SK-N-SH treated with all-trans-retinoic acid at 6 μM for 48 hours (cell line): ENCODE measurements around the gene UNC5CL.

Experiments used
- ATAC-seq: fragments of 200-7000 bp; cut with Tn5 transposase; 3 replicates; pipeline ENCODE4 v1.9.1; 2020; ENCODE audit warnings: mild to moderate bottlenecking, moderate library complexity
- ARNTL ChIP-seq: fragments of 450-650 bp; formaldehyde crosslinking; IDR thresholded peaks from 2 replicates; pipeline ENCODE4 v1.5.0; 2020; ENCODE audit warnings: low read depth, mild to moderate bottlenecking, moderate library complexity, borderline replicate concordance
- BACH2 ChIP-seq: fragments of 250-450 bp; sonication (Bioruptor Pico); IDR thresholded peaks from 2 replicates; pipeline ENCODE4 v1.9.0; 2021; ENCODE audit warnings: mild to moderate bottlenecking, borderline replicate concordance
- CREB5 ChIP-seq: fragments of 250-450 bp; sonication (Bioruptor Pico); IDR thresholded peaks from 2 replicates; pipeline ENCODE4 v1.5.1; 2020; ENCODE audit warnings: low read depth, mild to moderate bottlenecking, moderate library complexity
- CSDC2 ChIP-seq: fragments of 250-450 bp; sonication (Bioruptor Pico); IDR thresholded peaks from 2 replicates; pipeline ENCODE4 v1.5.0; 2020; ENCODE audit warnings: mild to moderate bottlenecking, moderate library complexity
- CSRNP3 ChIP-seq: fragments of 250-450 bp; sonication (Bioruptor Pico); IDR thresholded peaks from 2 replicates; pipeline ENCODE4 v1.5.1; 2021; ENCODE audit warnings: mild to moderate bottlenecking, moderate library complexity
- ESRRG ChIP-seq: fragments of 250-450 bp; sonication (Bioruptor Pico); IDR thresholded peaks from 2 replicates; pipeline ENCODE4 v1.6.1; 2021; ENCODE audit warnings: mild to moderate bottlenecking
- GLIS3 ChIP-seq: fragments of 250-450 bp; sonication (Bioruptor Pico); IDR thresholded peaks from 2 replicates; pipeline ENCODE4 v1.5.0; 2020; ENCODE audit warnings: mild to moderate bottlenecking, moderate library complexity
- ISL1 ChIP-seq: fragments of 250-450 bp; sonication (Bioruptor Pico); IDR thresholded peaks from 2 replicates; pipeline ENCODE4 v2.1.2; 2022; ENCODE audit warnings: mild to moderate bottlenecking, moderate library complexity
- OSR1 ChIP-seq: fragments of 250-450 bp; sonication (Bioruptor Pico); IDR thresholded peaks from 2 replicates; pipeline ENCODE4 v1.8.0; 2022; ENCODE audit warnings: moderate library complexity, mild to moderate bottlenecking, inconsistent platforms
- PATZ1 ChIP-seq: fragments of 250-450 bp; sonication (Bioruptor Pico); IDR thresholded peaks from 2 replicates; pipeline ENCODE4 v1.8.0; 2020; ENCODE audit warnings: mild to moderate bottlenecking, moderate library complexity, borderline replicate concordance
- POU6F1 ChIP-seq: fragments of 250-450 bp; sonication (Bioruptor Pico); IDR thresholded peaks from 2 replicates; pipeline ENCODE4 v1.8.0; 2021; ENCODE audit warnings: low read depth, mild to moderate bottlenecking, moderate library complexity, borderline replicate concordance
- PPARA ChIP-seq: fragments of 250-450 bp; sonication (Bioruptor Pico); IDR thresholded peaks from 2 replicates; pipeline ENCODE4 v1.5.0; 2020; ENCODE audit warnings: mild to moderate bottlenecking, borderline replicate concordance
- RARB ChIP-seq: fragments of 250-450 bp; sonication (Bioruptor Pico); IDR thresholded peaks from 2 replicates; pipeline ENCODE4 v1.8.0; 2021; ENCODE audit warnings: mild to moderate bottlenecking, moderate library complexity
- SNAI2 ChIP-seq: fragments of 250-450 bp; sonication (Bioruptor Pico); IDR thresholded peaks from 2 replicates; pipeline ENCODE4 v1.5.0; 2020; ENCODE audit warnings: mild to moderate bottlenecking, moderate library complexity
- TCF4 ChIP-seq: fragments of 250-450 bp; sonication (Bioruptor Pico); IDR thresholded peaks from 2 replicates; pipeline ENCODE4 v1.8.0; 2021; ENCODE audit warnings: mild to moderate bottlenecking, moderate library complexity, borderline replicate concordance
- TSHZ2 ChIP-seq: fragments of 250-450 bp; sonication (Bioruptor Pico); IDR thresholded peaks from 2 replicates; pipeline ENCODE4 v1.5.0; 2020; ENCODE audit warnings: mild to moderate bottlenecking, moderate library complexity
- ZC3H10 ChIP-seq: fragments of 250-450 bp; sonication (Bioruptor Pico); IDR thresholded peaks from 2 replicates; pipeline ENCODE4 v1.5.1; 2021; ENCODE audit warnings: mild to moderate bottlenecking, moderate library complexity
- ZFP3 ChIP-seq: fragments of 250-450 bp; sonication (Bioruptor Pico); IDR thresholded peaks from 2 replicates; pipeline ENCODE4 v1.5.0; 2020; ENCODE audit warnings: mild to moderate bottlenecking, moderate library complexity
- ZFP30 ChIP-seq: fragments of 450-650 bp; formaldehyde crosslinking; IDR thresholded peaks from 2 replicates; pipeline ENCODE4 v1.5.0; 2022; ENCODE audit warnings: mild to moderate bottlenecking, moderate library complexity
- ZNF565 ChIP-seq: fragments of 450-650 bp; formaldehyde crosslinking; conservative IDR thresholded peaks from 2 replicates; pipeline ENCODE4 v1.5.0; 2020; ENCODE audit warnings: low read depth, mild to moderate bottlenecking, moderate library complexity
- ZNF70 ChIP-seq: fragments of 450-650 bp; formaldehyde crosslinking; IDR thresholded peaks from 2 replicates; pipeline ENCODE4 v1.5.0; 2020; ENCODE audit warnings: mild to moderate bottlenecking, moderate library complexity
- ZNF8 ChIP-seq: fragments of 450-650 bp; formaldehyde crosslinking; IDR thresholded peaks from 2 replicates; pipeline ENCODE4 v1.5.0; 2020; ENCODE audit warnings: mild to moderate bottlenecking, moderate library complexity

UNC5CL gene

GRCh38 chr6:40990301-40990700 lies 48.7 kb downstream of the UNC5CL start:
- no peak for TF ChIP-seq SNAI2
- no peak for TF ChIP-seq OSR1 (CRISPR knock-in tag)
- TF ChIP-seq ARNTL (CRISPR knock-in tag), result no peak
- no peak for TF ChIP-seq ZFP30 (CRISPR knock-in tag)
- TF ChIP-seq TCF4 (CRISPR knock-in tag), result no peak
- TF ChIP-seq ZNF8 (CRISPR knock-in tag), result no peak
- TF ChIP-seq CREB5 (CRISPR knock-in tag), result no peak
- TF ChIP-seq ISL1 (CRISPR knock-in tag), result no peak
- TF ChIP-seq RARB (CRISPR knock-in tag), result no peak
- TF ChIP-seq PATZ1 (CRISPR knock-in tag), result no peak
- TF ChIP-seq ZC3H10, result no peak
- TF ChIP-seq TSHZ2, result no peak
- TF ChIP-seq ZFP3 (CRISPR knock-in tag), result no peak
- no peak for TF ChIP-seq ZNF70 (CRISPR knock-in tag)
- TF ChIP-seq ZNF565 (CRISPR knock-in tag), result no peak
- no peak for TF ChIP-seq GLIS3 (CRISPR knock-in tag)
- TF ChIP-seq PPARA (CRISPR knock-in tag), result no peak
- TF ChIP-seq POU6F1 (CRISPR knock-in tag), result no peak
- TF ChIP-seq ESRRG (CRISPR knock-in tag), result no peak
- ATAC-seq, result no peak

- TF ChIP-seq ZNF565 (CRISPR knock-in tag) (no peak), TCF4 (CRISPR knock-in tag) (no peak), GLIS3 (CRISPR knock-in tag) (no peak), ESRRG (CRISPR knock-in tag) (no peak), PPARA (CRISPR knock-in tag) (no peak), PATZ1 (CRISPR knock-in tag) (no peak), SNAI2 (no peak), ZNF70 (CRISPR knock-in tag) (no peak), OSR1 (CRISPR knock-in tag) (no peak), CSRNP3 (CRISPR knock-in tag) (no peak), POU6F1 (CRISPR knock-in tag) (no peak), CSDC2 (CRISPR knock-in tag) (no peak), ZC3H10 (no peak), BACH2 (CRISPR knock-in tag) (no peak)
- ATAC-seq, result no peak
Measured at GRCh38 chr6:40989204-40990169, 49.5 kb downstream of the UNC5CL start.
